Hematopoietic multipotent progenitor cell treated with erythropoietin and hydrocortisone succinate and interleukin-3 and kit ligand, for 8 days (in vitro differentiated cells): ENCODE data around the gene UPP1.

Experiments
- DNase-seq: peaks from one replicate; pipeline ENCODE4 v3.0.0-alpha.2; 2015

UPP1 gene

GRCh38 chr7:48087349-48087748, 1.7 kb upstream of the UPP1 start:
- no peak for DNase-seq

GRCh38 chr7:48088559-48089045, 463 bp upstream of the UPP1 start:
- peak; percentile 43 for DNase-seq

- DNase-seq, result no peak
Measured at GRCh38 chr7:48090095-48090805, 1.2 kb downstream of the UPP1 start.

- no peak for DNase-seq
Measured at GRCh38 chr7:48091506-48092433, 2.7 kb downstream of the UPP1 start.

GRCh38 chr7:48094861-48095293, 5.8 kb downstream of the UPP1 start:
- no peak for DNase-seq

GRCh38 chr7:48096273-48096672, 7.2 kb downstream of the UPP1 start:
- no peak for DNase-seq

GRCh38 chr7:48097521-48098231, 8.6 kb downstream of the UPP1 start:
- DNase-seq, result no peak

- no peak for DNase-seq
Measured at GRCh38 chr7:48098846-48099245, 9.8 kb downstream of the UPP1 start.

GRCh38 chr7:48099781-48100180, 10.7 kb downstream of the UPP1 start:
- DNase-seq, result no peak

- no peak for DNase-seq
Measured at GRCh38 chr7:48101352-48101751, 12.3 kb downstream of the UPP1 start.

GRCh38 chr7:48101968-48102367, 12.9 kb downstream of the UPP1 start:
- no peak for DNase-seq

GRCh38 chr7:48102530-48102929, 13.5 kb downstream of the UPP1 start:
- no peak for DNase-seq

- no peak for DNase-seq
Measured at GRCh38 chr7:48105045-48105444, 16.0 kb downstream of the UPP1 start.

GRCh38 chr7:48106906-48107659, 18.0 kb downstream of the UPP1 start:
- no peak for DNase-seq

- no peak for DNase-seq
Measured at GRCh38 chr7:48107926-48108472, 18.9 kb downstream of the UPP1 start.

- no peak for DNase-seq
Measured at GRCh38 chr7:48108959-48109847, 20.1 kb downstream of the UPP1 start.

GRCh38 chr7:48109848-48110663, 21.0 kb downstream of the UPP1 start:
- peak; percentile 57 for DNase-seq

- no peak for DNase-seq
Measured at GRCh38 chr7:48110868-48111267, 21.8 kb downstream of the UPP1 start.

GRCh38 chr7:48111596-48111995, 22.5 kb downstream of the UPP1 start:
- no peak for DNase-seq
